GM12891 (cell line): ENCODE data around the gene LYRM4.

ENCODE experiments used
- PAX5 ChIP-seq: IDR thresholded peaks from 2 replicates; pipeline ENCODE4 v1.6.1; 2011; ENCODE audit warnings: low read length, moderate library complexity, mild to moderate bottlenecking; ENCODE audit not compliant: insufficient read depth, severe bottlenecking
- POLR2A ChIP-seq: IDR thresholded peaks from 2 replicates; pipeline ENCODE4 v1.6.1; 2011; ENCODE audit warnings: low read depth, low read length, control low read depth
- POLR2AphosphoS5 ChIP-seq: IDR thresholded peaks from 2 replicates; pipeline ENCODE4 v1.6.1; 2011; ENCODE audit warnings: low read depth, low read length, control low read depth
- POU2F2 ChIP-seq: IDR thresholded peaks from 2 replicates; pipeline ENCODE4 v1.6.1; 2011; ENCODE audit warnings: low read depth, mild to moderate bottlenecking, control low read depth, low read length, moderate library complexity
- SPI1 ChIP-seq: IDR thresholded peaks from 2 replicates; pipeline ENCODE4 v1.6.1; 2011; ENCODE audit warnings: low read depth, low read length, control low read depth
- TAF1 ChIP-seq: IDR thresholded peaks from 2 replicates; pipeline ENCODE4 v1.6.1; 2011; ENCODE audit warnings: low read depth, low read length, control low read depth

DNA sequence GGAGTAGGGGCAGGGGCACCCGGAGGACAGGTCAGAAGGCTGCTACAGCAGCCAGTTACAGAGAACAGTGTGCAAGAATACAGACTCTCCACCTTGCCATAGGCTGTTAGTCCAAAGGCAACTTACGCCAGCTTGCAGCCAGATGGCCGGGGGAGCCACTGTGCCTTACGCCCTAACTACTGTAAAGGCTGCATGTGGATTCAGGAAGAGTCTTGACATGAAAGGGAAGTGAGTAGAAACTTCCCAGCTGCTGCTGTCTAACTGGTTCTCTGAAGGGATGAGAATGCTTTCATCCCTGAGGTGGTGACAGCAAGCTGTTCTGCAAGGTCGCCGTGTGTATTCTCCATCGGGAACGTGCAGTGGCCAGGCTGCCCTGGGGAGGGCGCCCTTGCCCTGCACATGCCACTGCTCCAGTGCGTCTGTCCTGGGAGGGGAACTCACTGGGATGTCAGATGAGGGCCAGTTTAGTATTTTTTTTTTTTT is 46.1 kb downstream of the LYRM4 start:
- TF ChIP-seq POLR2AphosphoS5 (no peak), POLR2A (no peak), SPI1 (no peak), TAF1 (no peak), POU2F2 (no peak), PAX5 (no peak)
